SIG-M5 treated with dmso at 0.1 percent for 504 hours (cell line): Measurements from ENCODE around the gene KHNYN.
"Not testable (repeated sequence)": the region's sequence is repeated elsewhere in the genome, so short reads cannot be mapped to it uniquely, and the experiment has no call there.

Experiments used
- DNase-seq: peaks from one replicate; lab custom pipeline; 2025; ENCODE audit not compliant: unreplicated experiment; lab: John Stamatoyannopoulos, UW

KHNYN gene

GRCh38 chr14:24465805-24466204 is 36.1 kb downstream of the KHNYN start:
- DNase-seq, result no peak

- not testable (repeated sequence) for DNase-seq
These were observed 40.7 kb downstream of the KHNYN start for GRCh38 chr14:24470450-24470849.

- no peak for DNase-seq
These were observed 43.5 kb downstream of the KHNYN start for GRCh38 chr14:24473211-24473610.

GRCh38 chr14:24475261-24475660 is 45.5 kb downstream of the KHNYN start:
- DNase-seq, result no peak

GRCh38 chr14:24479999-24480398 is 50.2 kb downstream of the KHNYN start:
- DNase-seq, result not testable (repeated sequence)

- peak; percentile 32 for DNase-seq
These were observed 52.0 kb downstream of the KHNYN start for GRCh38 chr14:24481622-24482324.

- DNase-seq, result not testable (repeated sequence)
These were observed 53.0 kb downstream of the KHNYN start for GRCh38 chr14:24482699-24483303.

GRCh38 chr14:24483604-24484252 is 54.0 kb downstream of the KHNYN start:
- DNase-seq, result no peak
